Medulla oblongata (tissue), 1 donor: ENCODE data around the gene ACAD10.

Experiments used
- DNase-seq: peaks from one replicate; pipeline ENCODE4 v3.0.0-alpha.2; 2015; ENCODE audit errors: extremely low spot score

ACAD10 gene

DNA sequence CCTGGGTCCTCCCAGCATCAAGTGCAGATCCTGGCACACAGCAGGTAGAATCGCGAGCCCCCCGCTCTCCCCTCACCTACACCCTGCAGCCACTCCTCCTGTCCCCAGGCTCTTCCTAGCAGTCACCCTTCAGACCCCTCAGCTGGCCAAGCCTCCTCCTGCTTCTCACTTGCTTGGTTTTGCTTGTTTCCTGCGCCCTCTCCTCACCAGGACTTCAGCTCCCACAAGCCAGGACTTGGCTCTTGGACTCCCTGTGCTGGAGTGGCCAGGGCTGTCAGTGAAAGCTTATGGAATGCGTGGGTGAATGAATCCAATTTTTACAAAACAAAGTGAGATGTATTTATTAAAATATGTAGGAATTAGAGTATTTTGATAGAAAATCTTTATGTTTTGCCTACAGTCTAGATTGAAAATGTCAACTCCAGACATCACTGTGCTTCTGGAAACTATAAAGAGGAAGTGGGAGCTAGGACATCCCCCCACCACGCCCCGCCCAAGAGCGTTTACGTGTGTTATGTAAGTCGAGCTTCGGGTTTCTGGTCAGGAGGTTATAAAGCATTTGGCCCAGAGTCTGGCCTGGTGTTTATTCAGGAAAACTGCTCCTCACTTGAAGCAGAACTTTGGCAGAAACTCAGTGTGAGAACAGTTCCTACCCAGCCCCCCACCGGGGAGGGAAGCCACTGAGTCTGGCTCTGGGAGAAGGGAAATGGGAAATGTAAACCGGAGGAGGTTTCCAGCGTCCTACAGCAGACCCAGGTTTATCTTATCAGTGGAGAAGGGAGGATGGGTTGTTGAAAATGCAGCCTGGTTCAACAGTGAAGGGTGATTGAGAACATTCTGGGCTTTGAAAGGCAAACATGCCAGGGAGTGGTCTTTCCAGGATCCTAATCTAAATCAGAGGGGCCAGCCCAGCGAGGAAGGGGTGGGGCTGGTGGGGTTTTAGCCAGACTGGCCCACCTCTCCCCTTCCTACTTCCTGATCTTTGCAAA is 89.6 kb downstream of the ACAD10 start:
- DNase-seq: peak; percentile 95

DNA sequence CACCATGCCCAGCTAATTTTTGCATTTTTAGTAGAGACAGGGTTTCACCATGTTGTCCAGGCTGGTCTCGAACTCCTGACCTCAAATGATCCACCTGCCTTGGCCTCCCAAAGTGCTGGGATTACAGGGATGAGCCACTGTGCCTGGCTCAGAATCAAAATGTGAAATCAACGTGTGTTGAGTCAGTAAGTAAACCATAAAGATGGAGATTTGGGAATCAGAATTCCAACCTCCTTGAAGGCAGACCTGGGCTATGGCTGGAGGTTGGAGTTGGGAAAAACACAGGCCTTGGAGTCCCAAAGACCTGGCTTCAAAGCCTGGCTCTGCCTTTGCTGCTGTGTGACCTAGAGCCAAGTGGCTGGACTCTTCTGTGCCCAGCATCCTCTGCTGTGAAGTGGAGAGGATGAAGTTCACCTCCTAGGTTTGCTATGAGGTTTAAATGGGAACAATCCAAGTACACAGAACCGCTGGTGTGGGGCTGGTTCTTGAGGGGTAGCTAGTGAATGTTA is 91.0 kb downstream of the ACAD10 start:
- DNase-seq: no peak

DNA sequence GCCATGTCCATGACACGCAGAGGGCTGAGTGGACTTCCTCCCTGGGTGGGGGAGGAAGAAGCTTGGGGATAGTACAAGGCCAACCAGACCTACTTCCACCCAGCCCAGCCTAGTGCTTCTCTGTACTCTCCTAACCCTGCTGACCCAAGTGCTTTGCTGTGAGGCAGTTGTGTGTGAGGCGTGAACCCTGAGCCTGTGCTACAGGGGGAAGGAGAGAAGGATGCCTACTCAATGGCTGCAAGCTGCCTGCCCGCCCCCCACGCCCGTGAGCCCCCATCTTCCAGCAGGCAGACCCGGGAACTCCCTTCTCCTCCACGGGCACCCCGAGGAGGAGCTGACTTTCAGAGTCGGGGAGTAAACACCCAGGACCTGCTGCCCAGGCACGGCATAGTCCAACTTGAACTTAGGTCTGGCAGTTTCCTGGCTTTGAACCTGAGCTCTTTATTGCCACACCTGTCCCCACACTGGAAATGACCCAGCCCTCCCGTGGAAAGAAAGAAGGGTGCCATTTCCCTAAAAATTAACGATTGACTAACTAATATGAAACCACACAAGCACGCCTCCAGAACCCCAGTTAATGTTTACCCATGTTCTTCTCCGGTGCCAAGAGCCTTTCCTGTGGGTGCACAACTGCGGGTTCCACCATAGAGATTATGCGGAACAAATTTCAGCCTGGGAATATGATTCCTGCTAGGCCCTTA is 91.6 kb downstream of the ACAD10 start:
- peak; percentile 70 for DNase-seq

DNA sequence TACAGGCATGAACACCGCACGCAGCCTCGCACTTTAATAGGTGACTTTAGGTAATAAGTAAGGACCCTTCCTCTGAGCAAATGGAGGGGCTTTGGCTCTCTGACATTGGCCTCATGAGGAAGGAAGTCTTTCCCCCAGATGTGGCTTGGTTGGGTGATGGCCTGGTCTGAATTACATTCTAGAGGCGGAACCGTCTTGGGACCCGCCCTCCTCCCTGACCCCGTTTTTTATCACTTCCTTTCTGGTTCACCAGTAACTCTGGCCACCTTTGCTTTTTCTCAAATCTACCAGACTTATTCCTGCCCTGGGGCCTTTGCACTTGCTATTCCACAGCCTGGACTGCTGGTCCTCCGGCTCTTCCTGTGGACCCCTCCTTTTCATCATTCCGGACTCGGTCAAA is 94.3 kb downstream of the ACAD10 start:
- DNase-seq: no peak

DNA sequence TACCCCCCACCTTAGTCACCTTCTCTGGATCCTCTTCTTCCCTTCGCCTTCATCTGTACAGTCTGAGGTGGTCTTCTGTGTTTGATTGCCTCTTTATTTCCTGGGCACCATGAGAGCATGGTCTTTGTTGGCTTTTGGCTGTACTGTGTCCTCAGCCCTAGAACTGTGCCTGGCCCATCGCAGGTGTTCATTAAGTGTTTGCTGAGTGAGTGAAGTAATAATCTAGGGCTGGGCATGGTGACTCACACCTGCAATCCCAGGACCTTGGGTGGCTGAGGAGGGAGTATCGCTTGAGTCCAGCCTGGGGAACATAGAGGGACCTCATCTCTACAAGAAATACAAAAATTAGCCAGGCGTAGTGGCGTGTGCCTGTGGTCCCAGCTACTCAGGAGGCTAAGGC is 94.8 kb downstream of the ACAD10 start:
- no peak for DNase-seq

DNA sequence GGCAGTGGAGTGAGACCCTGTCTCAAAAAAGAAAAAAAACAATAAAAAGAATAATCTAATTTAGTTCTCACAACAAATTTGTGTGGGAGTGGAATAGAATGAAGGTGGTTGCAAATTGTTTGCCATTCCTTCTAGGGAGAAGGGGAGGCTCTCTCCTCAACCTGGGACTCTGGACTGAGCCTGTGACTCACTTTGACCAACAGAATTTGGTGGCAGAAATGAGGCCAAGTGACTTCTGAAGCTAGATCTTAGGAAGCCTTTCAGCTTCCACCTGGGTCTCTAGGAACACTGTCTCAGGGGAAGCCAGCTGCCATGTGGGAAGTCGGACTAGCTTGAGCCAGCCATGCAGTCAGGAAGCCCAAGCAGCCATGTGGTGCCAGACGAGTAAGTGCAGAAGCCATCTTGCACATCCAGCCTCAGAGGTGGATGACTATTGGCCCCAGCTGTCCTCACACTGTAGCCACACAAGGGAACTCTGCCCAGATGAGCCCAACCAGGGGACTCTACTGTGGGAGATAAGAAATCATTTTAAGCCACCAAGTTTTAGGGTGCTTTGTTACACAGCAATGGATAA is 95.3 kb downstream of the ACAD10 start:
- DNase-seq: no peak

DNA sequence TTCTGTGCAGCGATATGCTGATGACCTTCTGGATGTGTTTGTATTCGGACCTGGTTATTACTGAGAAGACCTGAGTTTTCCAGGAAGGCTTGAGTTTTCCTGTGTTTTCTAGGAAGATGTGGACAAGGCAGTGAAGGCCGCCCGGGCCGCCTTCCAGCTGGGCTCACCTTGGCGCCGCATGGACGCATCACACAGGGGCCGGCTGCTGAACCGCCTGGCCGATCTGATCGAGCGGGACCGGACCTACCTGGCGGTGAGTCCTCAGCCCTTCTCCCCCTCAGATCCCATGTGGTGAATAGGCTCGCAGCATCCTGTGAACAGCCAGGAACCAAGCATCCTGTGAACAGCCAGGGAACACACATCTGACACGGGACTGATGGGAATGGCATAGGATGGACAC is 97.2 kb downstream of the ACAD10 start:
- DNase-seq: no peak

DNA sequence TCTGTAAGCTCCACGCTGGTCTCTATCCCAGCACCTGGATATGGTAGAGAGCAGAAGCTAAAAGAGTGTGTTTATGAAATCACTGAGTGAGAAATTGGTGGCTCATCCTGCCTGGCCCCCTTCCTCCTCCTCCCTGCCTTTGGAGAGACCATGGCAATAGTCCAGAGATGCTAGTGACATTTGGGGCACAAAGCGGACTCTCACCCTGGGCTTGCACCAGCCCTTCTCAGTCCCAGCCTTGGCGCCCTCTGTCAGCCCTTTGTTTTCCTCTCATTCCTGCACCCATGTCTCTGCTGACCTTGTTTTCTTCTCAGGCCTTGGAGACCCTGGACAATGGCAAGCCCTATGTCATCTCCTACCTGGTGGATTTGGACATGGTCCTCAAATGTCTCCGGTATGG is 99.1 kb downstream of the ACAD10 start:
- DNase-seq: no peak

DNA sequence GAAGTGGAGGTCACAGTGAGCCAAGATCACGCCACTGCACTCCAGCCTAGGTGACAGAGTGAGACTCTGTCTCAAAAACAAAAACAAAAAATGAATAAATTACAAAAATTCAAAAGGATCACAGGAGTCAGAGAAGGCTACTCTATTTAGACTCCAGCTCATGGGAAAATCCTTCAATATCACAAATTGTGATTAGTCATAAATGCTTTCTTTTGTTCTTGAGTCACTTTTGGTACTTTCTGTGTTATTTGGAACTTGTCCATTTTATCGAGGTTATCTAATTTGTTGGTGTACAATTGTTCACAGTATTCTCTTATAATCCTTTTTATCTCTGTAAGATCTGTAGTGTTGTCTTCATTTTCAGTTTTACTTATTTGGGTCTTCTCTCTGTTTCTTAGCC is 99.8 kb downstream of the ACAD10 start:
- no peak for DNase-seq

DNA sequence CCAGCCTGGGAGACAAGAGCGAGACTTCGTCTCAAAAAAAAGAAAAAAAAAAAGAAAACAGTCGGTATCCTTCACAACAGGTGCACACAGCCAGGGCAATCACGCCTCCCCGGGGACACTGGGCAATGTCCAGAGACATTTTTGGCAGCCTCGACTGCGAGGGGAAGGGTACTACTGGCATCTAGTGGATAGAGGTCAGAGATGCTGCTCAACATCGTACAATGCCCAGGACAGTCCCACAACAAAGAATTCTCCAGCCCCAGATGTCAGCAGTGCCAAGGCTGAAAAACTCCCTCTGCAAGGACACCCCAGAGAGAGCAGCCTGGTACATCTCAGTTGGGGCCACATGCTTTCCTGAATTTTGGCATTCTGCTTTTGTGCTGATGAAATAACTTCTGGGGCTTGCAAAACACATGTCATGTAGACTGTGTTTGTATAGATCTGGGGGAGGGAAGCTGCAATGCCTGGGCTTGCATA is 102.4 kb downstream of the ACAD10 start:
- DNase-seq: peak; percentile 53

DNA sequence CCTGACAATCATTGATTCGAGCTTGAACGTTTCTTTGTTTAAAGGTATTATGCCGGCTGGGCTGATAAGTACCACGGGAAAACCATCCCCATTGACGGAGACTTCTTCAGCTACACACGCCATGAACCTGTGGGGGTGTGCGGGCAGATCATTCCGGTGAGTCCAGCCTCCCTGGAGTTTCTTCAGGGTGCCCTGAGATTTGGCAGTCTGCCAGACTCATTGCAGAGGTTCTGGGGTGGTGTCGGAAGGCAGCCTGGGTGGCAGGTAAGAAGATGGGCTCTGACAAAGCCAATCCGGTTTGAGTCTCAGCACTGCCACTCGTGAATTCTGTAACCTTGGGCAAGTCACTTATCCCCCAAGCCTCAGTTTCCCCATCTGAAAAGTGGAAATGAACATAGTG is 103.9 kb downstream of the ACAD10 start:
- DNase-seq: no peak

DNA sequence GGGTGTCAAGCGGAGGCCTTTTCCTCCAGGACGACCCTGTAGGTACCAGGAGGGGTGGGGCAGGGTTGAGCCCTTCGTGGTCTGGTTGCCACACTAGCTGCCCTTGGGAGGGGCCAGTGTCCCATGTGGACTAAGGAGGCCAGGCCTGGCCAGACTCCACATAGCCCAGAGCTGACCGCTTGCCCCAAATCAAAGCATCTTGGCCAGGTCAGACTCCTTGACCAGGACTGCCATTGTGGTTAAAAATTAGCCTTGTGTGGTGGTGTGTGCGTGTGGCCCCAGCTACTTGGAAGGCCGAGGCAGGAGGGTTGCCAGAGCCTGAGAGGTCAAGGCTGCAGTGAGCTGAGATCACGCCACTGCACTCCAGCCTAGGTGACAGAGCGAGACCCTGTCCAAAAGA is 105.7 kb downstream of the ACAD10 start:
- no peak for DNase-seq

DNA sequence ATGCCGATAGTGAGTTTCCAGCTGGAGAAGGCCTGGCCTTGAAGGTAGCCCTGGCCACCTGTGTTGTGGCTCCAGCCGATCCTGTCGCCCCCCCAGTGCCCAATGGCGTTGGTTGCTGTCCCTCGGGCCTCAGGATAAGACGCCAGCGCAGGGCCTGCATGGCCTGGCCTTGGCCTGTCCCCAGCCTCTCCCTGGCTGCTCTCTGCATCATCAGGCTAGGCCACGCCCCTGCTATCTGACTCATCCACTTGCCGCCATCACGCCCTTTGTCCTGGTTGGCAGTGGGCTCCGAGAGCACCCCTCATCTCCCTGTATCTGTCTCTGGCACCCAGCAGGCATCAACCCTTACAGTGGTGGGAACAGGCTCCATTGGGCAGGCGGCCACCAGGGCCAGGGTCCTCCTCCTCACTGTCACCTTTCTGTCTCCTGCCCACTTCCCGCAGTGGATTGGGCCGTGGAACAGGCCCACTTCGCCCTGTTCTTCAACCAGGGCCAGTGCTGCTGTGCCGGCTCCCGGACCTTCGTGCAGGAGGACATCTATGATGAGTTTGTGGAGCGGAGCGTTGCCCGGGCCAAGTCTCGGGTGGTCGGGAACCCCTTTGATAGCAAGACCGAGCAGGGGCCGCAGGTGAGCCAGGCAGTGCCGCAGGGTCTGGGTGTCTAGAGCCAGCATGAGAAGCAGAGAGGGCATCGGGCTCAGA is 106.5 kb downstream of the ACAD10 start:
- DNase-seq: no peak

DNA sequence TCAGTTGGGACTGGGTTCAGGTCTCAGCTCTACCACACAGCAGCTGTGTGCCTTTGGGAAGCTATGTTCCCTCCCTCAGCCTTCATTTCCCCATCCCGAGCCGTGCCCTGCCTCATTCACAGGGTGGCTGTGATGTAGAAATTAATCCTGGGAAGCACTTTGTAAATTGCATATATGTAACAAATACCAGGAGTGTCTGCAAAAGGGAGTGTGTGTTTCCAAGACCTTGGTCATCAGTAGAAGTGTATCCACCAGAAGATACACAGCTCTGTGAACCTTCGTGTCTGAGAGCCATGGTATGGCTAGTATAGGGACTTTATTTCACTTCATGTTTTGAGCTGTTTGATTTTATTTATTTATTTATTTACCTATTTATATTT is 107.0 kb downstream of the ACAD10 start:
- DNase-seq: no peak

DNA sequence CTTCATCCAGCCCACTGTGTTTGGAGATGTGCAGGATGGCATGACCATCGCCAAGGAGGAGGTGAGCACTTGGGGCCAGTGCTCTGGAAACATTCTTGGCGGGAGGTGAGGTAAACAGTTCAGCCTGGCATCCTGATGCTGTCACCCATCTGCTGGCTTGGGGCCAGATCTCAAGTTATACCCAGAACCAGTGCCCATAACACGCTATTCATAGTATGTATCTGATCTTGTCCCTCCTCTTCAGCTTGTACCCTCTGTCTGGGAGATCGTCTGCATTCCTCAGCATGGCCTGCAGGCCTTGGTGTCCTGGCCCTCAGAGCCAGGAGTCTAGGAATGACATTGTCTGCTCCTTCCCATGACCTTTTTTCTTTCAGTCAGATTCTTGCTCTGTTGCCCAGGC is 112.3 kb downstream of the ACAD10 start:
- no peak for DNase-seq

DNA sequence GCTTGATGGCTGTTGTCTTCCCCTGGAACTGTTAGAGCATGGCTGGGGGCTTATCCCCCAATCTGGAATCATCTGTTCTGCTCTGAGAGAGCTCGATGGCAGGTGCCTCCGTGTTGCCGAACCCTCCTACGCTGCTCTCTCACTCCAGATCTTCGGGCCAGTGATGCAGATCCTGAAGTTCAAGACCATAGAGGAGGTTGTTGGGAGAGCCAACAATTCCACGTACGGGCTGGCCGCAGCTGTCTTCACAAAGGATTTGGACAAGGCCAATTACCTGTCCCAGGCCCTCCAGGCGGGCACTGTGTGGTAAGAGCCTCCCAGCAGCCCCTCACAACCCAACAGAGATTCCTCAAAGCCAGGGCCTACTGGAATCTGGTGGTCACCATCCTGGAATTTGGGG is 113.9 kb downstream of the ACAD10 start:
- no peak for DNase-seq

DNA sequence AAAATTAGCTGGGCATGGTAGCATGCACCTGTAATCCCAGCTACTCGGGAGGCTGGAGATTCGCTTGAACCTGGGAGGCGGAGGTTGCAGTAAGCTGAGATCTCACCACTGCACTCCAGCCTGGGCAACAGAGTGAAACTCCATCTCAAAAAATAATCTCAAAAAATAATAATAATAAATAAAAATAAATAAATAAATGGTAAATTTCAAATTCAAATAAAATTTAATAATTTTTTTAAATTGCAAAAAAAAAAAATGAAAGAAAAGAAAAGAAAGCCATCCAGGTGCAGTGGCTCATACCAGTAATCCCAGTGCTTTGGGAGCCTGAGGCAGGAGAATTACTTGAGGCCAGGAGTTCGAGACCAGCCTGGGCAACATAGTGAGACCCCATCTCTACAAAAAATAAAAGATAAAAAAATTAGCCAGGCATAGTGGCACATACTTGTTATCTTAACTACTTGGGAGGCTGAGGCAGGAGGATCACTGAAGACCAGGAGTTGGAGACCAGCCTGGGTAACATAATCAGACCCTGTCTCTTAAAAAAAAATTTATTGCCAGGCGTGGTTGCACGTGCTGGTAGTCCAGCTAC is 117.3 kb downstream of the ACAD10 start:
- no peak for DNase-seq

DNA sequence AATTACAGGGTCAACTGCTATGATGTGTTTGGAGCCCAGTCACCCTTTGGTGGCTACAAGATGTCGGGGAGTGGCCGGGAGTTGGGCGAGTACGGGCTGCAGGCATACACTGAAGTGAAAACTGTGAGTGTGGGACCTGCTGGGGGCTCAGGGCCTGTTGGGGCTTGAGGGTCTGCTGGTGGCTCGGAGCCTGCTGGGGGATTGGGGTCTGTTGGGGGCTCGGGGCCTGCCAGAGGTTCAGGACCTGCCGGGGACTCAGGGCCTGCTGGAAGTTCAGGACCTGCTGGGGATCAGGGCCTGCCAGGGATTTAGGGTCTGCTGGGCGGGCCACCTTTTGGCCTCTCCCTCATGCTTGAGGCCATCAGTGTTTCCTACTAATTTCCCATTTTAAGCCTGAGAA is 118.0 kb downstream of the ACAD10 start:
- DNase-seq: no peak

DNA sequence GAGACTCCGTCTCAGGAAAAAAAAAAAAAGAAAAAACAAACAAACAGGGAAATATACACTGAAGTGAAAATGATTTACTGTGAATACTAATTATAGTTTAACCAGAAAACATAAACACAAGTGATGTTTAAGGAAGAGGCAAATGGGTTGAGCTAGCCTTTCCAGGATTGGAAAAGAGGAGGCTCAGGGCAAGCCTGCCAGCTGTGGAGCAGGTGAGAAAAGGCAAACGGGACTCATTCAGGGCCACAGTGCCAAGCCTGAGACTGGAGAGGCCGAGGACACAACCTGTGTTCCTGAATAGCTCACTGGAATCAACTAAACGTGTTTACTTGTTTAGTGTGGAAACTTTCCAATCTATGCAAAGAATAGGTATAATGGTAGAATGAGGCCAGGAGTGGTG is 120.5 kb downstream of the ACAD10 start:
- DNase-seq: no peak
